WTC11 (cell line): ENCODE results near the gene ROBO2. TPM values are rescaled to one million over a fixed set of nuclear protein-coding genes. Genes with fewer than 3 reads are reported as not detected.

Source experiments
- ATAC-seq: fragments of 200-7000 bp; cut with Tn5 transposase; 2 replicates; pipeline ENCODE4 v1.10.0; 2021; ENCODE audit warnings: mild to moderate bottlenecking, moderate library complexity
- CTCF ChIA-PET: fragments of 300-600 bp; sonication (Branson Sonifier 250); formaldehyde crosslinking; loops from one replicate; lab custom pipeline; 2021; ENCODE audit warnings: antibody characterized with exemption; lab: Charles Lee
- POLR2A ChIA-PET: fragments of 350-600 bp; sonication (Branson Sonifier 250); formaldehyde crosslinking; loops from one replicate; lab custom pipeline; 2021; ENCODE audit warnings: antibody characterized with exemption; lab: Charles Lee
- DNase-seq: peaks from one replicate; pipeline ENCODE4 v3.0.0; 2021; ENCODE audit warnings: low spot score
- H3K27ac Mint-ChIP-seq: 2 replicates; pipeline ENCODE4 v1.8.0; 2021; ENCODE audit warnings: mixed read lengths
- H3K27me3 Mint-ChIP-seq: 2 replicates; pipeline ENCODE4 v1.8.0; 2021; ENCODE audit warnings: low read depth, mild to moderate bottlenecking, moderate library complexity, mixed read lengths
- H3K36me3 Mint-ChIP-seq: 2 replicates; pipeline ENCODE4 v1.8.0; 2021; ENCODE audit warnings: mixed read lengths
- H3K4me1 Mint-ChIP-seq: 2 replicates; pipeline ENCODE4 v1.8.0; 2022; ENCODE audit warnings: mixed read lengths
- H3K4me3 Mint-ChIP-seq: 2 replicates; pipeline ENCODE4 v1.8.0; 2021; ENCODE audit warnings: mild to moderate bottlenecking, moderate library complexity, mixed read lengths
- H3K9me3 Mint-ChIP-seq: 2 replicates; pipeline ENCODE4 v1.8.0; 2021; ENCODE audit warnings: mixed read lengths
- AFF4 ChIP-seq: sonication (generic); formaldehyde crosslinking; IDR thresholded peaks from 2 replicates; pipeline ENCODE4 v1.8.1; 2023; ENCODE audit warnings: mild to moderate bottlenecking, missing genetic modification reagents, borderline replicate concordance
- CREB1 ChIP-seq: sonication (generic); formaldehyde crosslinking; IDR thresholded peaks from 2 replicates; pipeline ENCODE4 v1.8.0; 2023; ENCODE audit warnings: mild to moderate bottlenecking, missing genetic modification reagents
- GRHL2 ChIP-seq: fragments of 250-450 bp; sonication (Bioruptor Pico); IDR thresholded peaks from 2 replicates; pipeline ENCODE4 v1.8.0; 2022; ENCODE audit warnings: mild to moderate bottlenecking, moderate library complexity; ENCODE audit not compliant: insufficient replicate concordance, severe bottlenecking
- HMGXB4 ChIP-seq: sonication (generic); formaldehyde crosslinking; IDR thresholded peaks from 2 replicates; pipeline ENCODE4 v1.8.1; 2023; ENCODE audit warnings: mild to moderate bottlenecking, moderate library complexity, missing genetic modification reagents
- JAZF1 ChIP-seq: fragments of 250-450 bp; sonication (Bioruptor Pico); IDR thresholded peaks from 2 replicates; pipeline ENCODE4 v1.9.0; 2021; ENCODE audit warnings: moderate library complexity, mild to moderate bottlenecking, inconsistent platforms
- OVOL2 ChIP-seq: fragments of 250-450 bp; sonication (Bioruptor Pico); IDR thresholded peaks from 2 replicates; pipeline ENCODE4 v1.9.0; 2021; ENCODE audit warnings: mild to moderate bottlenecking, borderline replicate concordance
- SMAD3 ChIP-seq: sonication (generic); formaldehyde crosslinking; IDR thresholded peaks from 2 replicates; pipeline ENCODE4 v1.8.0; 2022; ENCODE audit warnings: missing genetic modification reagents, mild to moderate bottlenecking, borderline replicate concordance
- SP1 ChIP-seq: sonication (generic); formaldehyde crosslinking; conservative IDR thresholded peaks from 2 replicates; pipeline ENCODE4 v1.8.1; 2022; ENCODE audit warnings: missing genetic modification reagents
- TEAD4 ChIP-seq: sonication (generic); formaldehyde crosslinking; IDR thresholded peaks from 2 replicates; pipeline ENCODE4 v1.8.0; 2022; ENCODE audit warnings: mild to moderate bottlenecking, missing genetic modification reagents
- TP53 ChIP-seq: sonication (generic); formaldehyde crosslinking; IDR thresholded peaks from 2 replicates; pipeline ENCODE4 v1.8.1; 2023; ENCODE audit warnings: mild to moderate bottlenecking, missing genetic modification reagents
- ZNF317 ChIP-seq: sonication (generic); formaldehyde crosslinking; IDR thresholded peaks from 2 replicates; pipeline ENCODE4 v1.8.1; 2023; ENCODE audit warnings: low read depth, mild to moderate bottlenecking, moderate library complexity, missing genetic modification reagents, borderline replicate concordance
- ZNF396 ChIP-seq: fragments of 250-450 bp; sonication (Bioruptor Pico); IDR thresholded peaks from 2 replicates; pipeline ENCODE4 v1.8.0; 2021; ENCODE audit warnings: mild to moderate bottlenecking, moderate library complexity, borderline replicate concordance
- ZNF532 ChIP-seq: fragments of 250-450 bp; sonication (Bioruptor Pico); IDR thresholded peaks from 2 replicates; pipeline ENCODE4 v1.9.0; 2021; ENCODE audit warnings: mild to moderate bottlenecking, borderline replicate concordance
- total RNA-seq: library from RNA; stranded (reverse); gene quantifications from 3 replicates; pipeline ENCODE4 v1.2.3, GENCODE V29; 2021
- TF ChIP-seq, protein P1 (sequence below): sonication (generic); formaldehyde crosslinking; IDR thresholded peaks from 2 replicates; pipeline ENCODE4 v1.8.1; 2023; ENCODE audit warnings: mild to moderate bottlenecking, missing genetic modification reagents
- TF ChIP-seq, protein P2 (sequence below): sonication (generic); formaldehyde crosslinking; IDR thresholded peaks from 2 replicates; pipeline ENCODE4 v1.8.0; 2022; ENCODE audit warnings: mild to moderate bottlenecking, missing genetic modification reagents
- TF ChIP-seq, protein P3 (sequence below): sonication (generic); formaldehyde crosslinking; IDR thresholded peaks from 2 replicates; pipeline ENCODE4 v1.8.0; 2022; ENCODE audit warnings: mild to moderate bottlenecking, missing genetic modification reagents
- TF ChIP-seq, protein P4 (sequence below): sonication (generic); formaldehyde crosslinking; IDR thresholded peaks from 2 replicates; pipeline ENCODE4 v1.8.1; 2022; ENCODE audit warnings: missing genetic modification reagents, borderline replicate concordance

ROBO2 gene
- total RNA-seq, 1 experiment from 2014 or later = 11.7 TPM

DNA sequence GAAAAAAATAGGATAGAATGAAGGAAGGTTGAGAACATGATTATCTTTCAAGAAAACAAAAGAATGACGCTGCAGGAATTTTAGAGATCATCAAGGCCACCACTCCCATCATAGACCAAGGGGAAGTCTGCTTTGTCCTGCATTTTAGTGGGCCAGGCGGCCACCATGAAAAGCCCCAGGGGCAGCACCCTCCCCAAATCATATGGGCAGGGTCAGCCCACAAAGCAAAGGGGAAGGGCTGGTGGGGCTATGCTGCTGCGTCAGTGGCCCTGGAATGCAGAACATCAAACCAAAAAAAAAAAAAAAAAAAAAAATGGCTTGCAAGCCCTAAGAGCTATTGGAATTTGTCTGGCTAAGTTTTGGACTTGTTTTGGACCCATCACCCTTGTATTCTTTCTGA lies 620.8 kb downstream of the ROBO2 start (continued):
- TF ChIP-seq, protein P1, sequence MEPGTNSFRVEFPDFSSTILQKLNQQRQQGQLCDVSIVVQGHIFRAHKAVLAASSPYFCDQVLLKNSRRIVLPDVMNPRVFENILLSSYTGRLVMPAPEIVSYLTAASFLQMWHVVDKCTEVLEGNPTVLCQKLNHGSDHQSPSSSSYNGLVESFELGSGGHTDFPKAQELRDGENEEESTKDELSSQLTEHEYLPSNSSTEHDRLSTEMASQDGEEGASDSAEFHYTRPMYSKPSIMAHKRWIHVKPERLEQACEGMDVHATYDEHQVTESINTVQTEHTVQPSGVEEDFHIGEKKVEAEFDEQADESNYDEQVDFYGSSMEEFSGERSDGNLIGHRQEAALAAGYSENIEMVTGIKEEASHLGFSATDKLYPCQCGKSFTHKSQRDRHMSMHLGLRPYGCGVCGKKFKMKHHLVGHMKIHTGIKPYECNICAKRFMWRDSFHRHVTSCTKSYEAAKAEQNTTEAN (CRISPR knock-in tag) = no peak
- TF ChIP-seq ZNF317 (CRISPR knock-in tag) (no peak), TP53 (CRISPR knock-in tag) (no peak), AFF4 (no peak)

DNA sequence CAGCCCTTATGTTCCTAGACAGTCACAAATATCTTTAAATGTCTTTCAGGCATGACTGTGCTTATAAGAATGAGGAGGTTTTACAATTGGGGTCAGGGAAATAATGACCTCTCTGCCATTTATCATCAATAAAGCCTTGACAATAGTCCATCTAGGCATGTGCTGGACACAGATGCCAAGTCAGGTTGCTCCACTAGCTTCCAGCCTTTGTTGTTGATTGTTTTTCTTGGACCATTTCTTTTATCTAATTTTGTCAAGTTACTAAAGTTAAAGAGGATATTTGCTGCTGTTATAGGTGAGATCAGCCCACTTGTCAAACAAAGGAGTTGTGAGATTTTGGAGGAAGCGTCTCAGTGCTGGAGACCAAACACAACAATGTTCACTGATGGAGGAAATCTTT lies 628.0 kb downstream of the ROBO2 start:
- DNase-seq = no peak
- Mint-ChIP-seq H3K27ac (no peak overlapping the region), H3K4me1 (no peaks in the 10 kb centered on the region), H3K27me3 (no peaks in the 10 kb centered on the region), H3K9me3 (peaks cover 35% of the 10 kb centered on the region), H3K36me3 (peaks cover 7% of the 10 kb centered on the region), H3K4me3 (no peak overlapping the region)
- ChIA-PET POLR2A (no interaction called here), CTCF (no interaction called here)
- ATAC-seq = no peak
- TF ChIP-seq, protein P2, sequence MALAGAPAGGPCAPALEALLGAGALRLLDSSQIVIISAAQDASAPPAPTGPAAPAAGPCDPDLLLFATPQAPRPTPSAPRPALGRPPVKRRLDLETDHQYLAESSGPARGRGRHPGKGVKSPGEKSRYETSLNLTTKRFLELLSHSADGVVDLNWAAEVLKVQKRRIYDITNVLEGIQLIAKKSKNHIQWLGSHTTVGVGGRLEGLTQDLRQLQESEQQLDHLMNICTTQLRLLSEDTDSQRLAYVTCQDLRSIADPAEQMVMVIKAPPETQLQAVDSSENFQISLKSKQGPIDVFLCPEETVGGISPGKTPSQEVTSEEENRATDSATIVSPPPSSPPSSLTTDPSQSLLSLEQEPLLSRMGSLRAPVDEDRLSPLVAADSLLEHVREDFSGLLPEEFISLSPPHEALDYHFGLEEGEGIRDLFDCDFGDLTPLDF (CRISPR knock-in tag) = no peak
- TF ChIP-seq, protein P3, sequence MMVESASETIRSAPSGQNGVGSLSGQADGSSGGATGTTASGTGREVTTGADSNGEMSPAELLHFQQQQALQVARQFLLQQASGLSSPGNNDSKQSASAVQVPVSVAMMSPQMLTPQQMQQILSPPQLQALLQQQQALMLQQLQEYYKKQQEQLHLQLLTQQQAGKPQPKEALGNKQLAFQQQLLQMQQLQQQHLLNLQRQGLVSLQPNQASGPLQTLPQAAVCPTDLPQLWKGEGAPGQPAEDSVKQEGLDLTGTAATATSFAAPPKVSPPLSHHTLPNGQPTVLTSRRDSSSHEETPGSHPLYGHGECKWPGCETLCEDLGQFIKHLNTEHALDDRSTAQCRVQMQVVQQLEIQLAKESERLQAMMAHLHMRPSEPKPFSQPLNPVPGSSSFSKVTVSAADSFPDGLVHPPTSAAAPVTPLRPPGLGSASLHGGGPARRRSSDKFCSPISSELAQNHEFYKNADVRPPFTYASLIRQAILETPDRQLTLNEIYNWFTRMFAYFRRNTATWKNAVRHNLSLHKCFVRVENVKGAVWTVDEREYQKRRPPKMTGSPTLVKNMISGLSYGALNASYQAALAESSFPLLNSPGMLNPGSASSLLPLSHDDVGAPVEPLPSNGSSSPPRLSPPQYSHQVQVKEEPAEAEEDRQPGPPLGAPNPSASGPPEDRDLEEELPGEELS = no peak
- TF ChIP-seq CREB1 (CRISPR knock-in tag) (no peak), TEAD4 (CRISPR knock-in tag) (no peak), GRHL2 (CRISPR knock-in tag) (no peak)

DNA sequence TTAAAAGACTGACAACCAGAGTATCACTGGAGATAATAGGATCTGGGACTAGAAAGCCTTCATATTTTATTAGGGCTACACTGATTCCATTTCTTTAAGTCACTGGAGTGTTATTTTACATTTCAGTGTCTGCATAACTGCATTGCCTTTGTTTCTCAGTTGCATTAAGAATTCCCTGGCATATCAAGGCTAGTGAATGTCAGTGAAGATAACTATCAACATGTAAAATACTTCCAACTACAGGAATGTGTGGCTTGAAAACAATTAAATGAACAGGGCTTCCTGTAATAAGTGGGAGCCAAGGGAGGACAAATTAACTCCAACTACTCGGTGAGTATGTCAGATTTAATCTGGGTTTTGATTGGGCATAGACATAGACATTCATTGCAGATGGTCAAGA lies 628.5 kb downstream of the ROBO2 start:
- POLR2A ChIA-PET = no interaction called here
- no peaks in the 10 kb centered on the region for H3K27me3 Mint-ChIP-seq
- H3K9me3 Mint-ChIP-seq = peaks cover 30% of the 10 kb centered on the region
- TF ChIP-seq, protein P4, sequence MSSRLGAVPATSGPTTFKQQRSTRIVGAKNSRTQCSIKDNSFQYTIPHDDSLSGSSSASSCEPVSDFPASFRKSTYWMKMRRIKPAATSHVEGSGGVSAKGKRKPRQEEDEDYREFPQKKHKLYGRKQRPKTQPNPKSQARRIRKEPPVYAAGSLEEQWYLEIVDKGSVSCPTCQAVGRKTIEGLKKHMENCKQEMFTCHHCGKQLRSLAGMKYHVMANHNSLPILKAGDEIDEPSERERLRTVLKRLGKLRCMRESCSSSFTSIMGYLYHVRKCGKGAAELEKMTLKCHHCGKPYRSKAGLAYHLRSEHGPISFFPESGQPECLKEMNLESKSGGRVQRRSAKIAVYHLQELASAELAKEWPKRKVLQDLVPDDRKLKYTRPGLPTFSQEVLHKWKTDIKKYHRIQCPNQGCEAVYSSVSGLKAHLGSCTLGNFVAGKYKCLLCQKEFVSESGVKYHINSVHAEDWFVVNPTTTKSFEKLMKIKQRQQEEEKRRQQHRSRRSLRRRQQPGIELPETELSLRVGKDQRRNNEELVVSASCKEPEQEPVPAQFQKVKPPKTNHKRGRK (CRISPR knock-in tag) = no peak
- TF ChIP-seq SP1 (CRISPR knock-in tag) (no peak), JAZF1 (CRISPR knock-in tag) (no peak), ZNF532 (CRISPR knock-in tag) (no peak), OVOL2 (CRISPR knock-in tag) (no peak), ZNF396 (CRISPR knock-in tag) (no peak), HMGXB4 (CRISPR knock-in tag) (no peak), SMAD3 (CRISPR knock-in tag) (no peak)

More for the DNA sequence above, 628.5 kb downstream of the ROBO2 start:
- ATAC-seq (no peak), DNase-seq (no peak)
- Mint-ChIP-seq H3K4me1 (no peaks in the 10 kb centered on the region), H3K27ac (no peak overlapping the region), H3K36me3 (peaks cover 3% of the 10 kb centered on the region), H3K4me3 (no peak overlapping the region)
- CTCF ChIA-PET = no interaction called here
